Panc1 (cell line): ENCODE measurements around the gene AGBL4. TPM values are rescaled to one million over a fixed set of nuclear protein-coding genes. Genes with fewer than 3 reads are reported as not detected.

Source experiments
- ATAC-seq: fragments of 200-7000 bp; cut with Tn5 transposase; 2 replicates; pipeline ENCODE4 v1.9.1; 2020; ENCODE audit warnings: mild to moderate bottlenecking, moderate library complexity
- BruUV-seq: library from RNA; stranded (reverse); fragments of 400-500 nt; replicated peaks from 2 replicates; lab custom pipeline; 2021; lab: Mats Ljungman, UMichigan
- CTCF ChIA-PET: fragments of 300-600 bp; sonication (Branson Sonifier 250); formaldehyde crosslinking; loops from one replicate; lab custom pipeline; 2022; ENCODE audit warnings: antibody characterized with exemption; lab: Charles Lee
- POLR2A ChIA-PET: fragments of 300-600 bp; sonication (Branson Sonifier 250); formaldehyde crosslinking; loops from one replicate; lab custom pipeline; 2022; ENCODE audit warnings: antibody characterized with exemption; lab: Charles Lee
- DNase-seq: peaks from one replicate; pipeline ENCODE4 v3.0.0-alpha.2; 2010; ENCODE audit warnings: low read depth, low spot score
- H3K27ac ChIP-seq: 2 replicates; pipeline ENCODE4 v1.5.1; 2011; ENCODE audit warnings: mild to moderate bottlenecking, low read length, inconsistent platforms
- H3K27me3 ChIP-seq: fragments of 200-500 bp; sonication (Bioruptor generic); 2 replicates; pipeline ENCODE4 v1.6.0; 2014; ENCODE audit warnings: low read length, inconsistent platforms; ENCODE audit not compliant: control insufficient read depth, insufficient read depth
- H3K36me3 ChIP-seq: fragments of 200-500 bp; sonication (Bioruptor generic); 2 replicates; pipeline ENCODE4 v1.5.1; 2014; ENCODE audit warnings: inconsistent platforms, mild to moderate bottlenecking, low read length, moderate library complexity; ENCODE audit not compliant: control insufficient read depth, insufficient read depth
- H3K4me1 ChIP-seq: 2 replicates; pipeline ENCODE4 v1.5.1; 2011; ENCODE audit warnings: inconsistent platforms, mild to moderate bottlenecking, low read length, moderate library complexity; ENCODE audit not compliant: control insufficient read depth, insufficient read depth
- H3K4me3 ChIP-seq, 2 experiments: 2 replicates each; pipeline ENCODE4 v1.5.1; 2011 to 2012; ENCODE audit warnings: low read depth in 2 of 2, low read length in 2 of 2, mild to moderate bottlenecking in 2 of 2, inconsistent platforms in 1 of 2, moderate library complexity in 1 of 2
- H3K9me3 ChIP-seq: fragments of 200-500 bp; sonication (Bioruptor generic); 2 replicates; pipeline ENCODE4 v1.5.1; 2014; ENCODE audit warnings: low read depth, mild to moderate bottlenecking, inconsistent platforms, low read length, moderate library complexity; ENCODE audit not compliant: control insufficient read depth, insufficient read depth
- POLR2AphosphoS5 ChIP-seq: IDR thresholded peaks from 2 replicates; pipeline ENCODE4 v1.6.1; 2012; ENCODE audit warnings: mild to moderate bottlenecking, low read depth, low read length, moderate library complexity
- REST ChIP-seq, 2 experiments: IDR thresholded peaks; 2 replicates each; pipeline ENCODE4 v1.6.1; 2011 to 2012; ENCODE audit warnings: low read depth in 2 of 2, control low read depth in 1 of 2, low read length in 1 of 2, mild to moderate bottlenecking in 1 of 2, moderate library complexity in 1 of 2; ENCODE audit not compliant: insufficient read depth in 1 of 2
- SIN3A ChIP-seq: IDR thresholded peaks from 2 replicates; pipeline ENCODE4 v1.6.1; 2012; ENCODE audit warnings: low read depth, mild to moderate bottlenecking, low read length, moderate library complexity, borderline replicate concordance; ENCODE audit not compliant: insufficient read depth
- TCF7L2 ChIP-seq: IDR thresholded peaks from 2 replicates; pipeline ENCODE4 v1.6.1; 2011; ENCODE audit warnings: mild to moderate bottlenecking, low read depth, low read length, inconsistent platforms
- in situ Hi-C: cut with HindIII; loops from 2 replicates; pipeline ENCODE4 v1.10.0; 2016; ENCODE audit warnings: low sequenced_read_pairs, low pct_unique_long_range_greater_than_20kb
- intact Hi-C: fragments of 100-400 bp; cut with micrococcal nuclease; formaldehyde crosslinking; loops from one replicate; pipeline ENCODE4 v1.10.0; 2022; ENCODE audit not compliant: unreplicated experiment
- total RNA-seq: library from RNA; stranded (reverse); gene quantifications from one replicate; pipeline ENCODE4 v1.2.1, GENCODE V29; 2021; ENCODE audit not compliant: unreplicated experiment
- TF ChIP-seq, protein P1 (sequence below): fragments of 450-650 bp; IDR thresholded peaks from 2 replicates; pipeline ENCODE4 v1.5.1; 2017; ENCODE audit warnings: mild to moderate bottlenecking

Gene AGBL4
- total RNA-seq, 1 experiment from 2014 or later: not detected

- no peaks in the 10 kb centered on the region for H3K4me1 ChIP-seq
- CTCF ChIA-PET: no interaction called here
- ATAC-seq: no peak
Observed at GRCh38 chr1:48592330-48592729, 1431.4 kb downstream of the AGBL4 start.

DNA sequence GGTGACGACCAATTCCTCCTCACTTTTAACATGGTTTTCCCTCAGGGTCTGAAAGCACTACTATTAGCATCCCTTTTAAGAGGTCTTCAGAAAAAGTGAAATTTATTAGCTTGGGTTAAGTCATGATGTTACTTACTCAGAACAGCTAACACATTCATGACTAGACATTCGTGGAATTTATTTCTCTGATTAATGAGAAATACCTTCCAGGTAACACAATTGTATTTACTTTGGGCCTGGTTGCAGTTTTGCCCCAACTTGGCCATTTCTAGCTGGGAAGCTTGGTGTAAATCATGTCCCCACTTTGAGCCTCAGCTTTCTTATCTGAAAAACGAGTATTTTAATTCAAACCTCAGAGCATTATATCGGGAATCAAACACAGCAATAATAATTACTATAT lies 1432.6 kb downstream of the AGBL4 start:
- ATAC-seq (no peak), DNase-seq (no peak)
- H3K4me1 ChIP-seq: no peaks in the 10 kb centered on the region
- in situ Hi-C loops (no loop called here), intact Hi-C loops (no loop called here)
- H3K36me3 ChIP-seq: no peaks in the 10 kb centered on the region
- ChIA-PET POLR2A (no interaction called here), CTCF (interaction anchor here (0.5 kb wide), 1 partner anchor 179 kb away, joined by 3 read pairs; no protein-coding TSS in a partner anchor)
- peaks cover 4% of the 10 kb centered on the region; the same call in 1 of the 2 replicates for H3K27me3 ChIP-seq
- no peak overlapping the region for H3K4me3 ChIP-seq
- no peak for TF ChIP-seq SIN3A
- TF ChIP-seq POLR2AphosphoS5: no peak
- TF ChIP-seq TCF7L2: no peak
- TF ChIP-seq, protein P1, sequence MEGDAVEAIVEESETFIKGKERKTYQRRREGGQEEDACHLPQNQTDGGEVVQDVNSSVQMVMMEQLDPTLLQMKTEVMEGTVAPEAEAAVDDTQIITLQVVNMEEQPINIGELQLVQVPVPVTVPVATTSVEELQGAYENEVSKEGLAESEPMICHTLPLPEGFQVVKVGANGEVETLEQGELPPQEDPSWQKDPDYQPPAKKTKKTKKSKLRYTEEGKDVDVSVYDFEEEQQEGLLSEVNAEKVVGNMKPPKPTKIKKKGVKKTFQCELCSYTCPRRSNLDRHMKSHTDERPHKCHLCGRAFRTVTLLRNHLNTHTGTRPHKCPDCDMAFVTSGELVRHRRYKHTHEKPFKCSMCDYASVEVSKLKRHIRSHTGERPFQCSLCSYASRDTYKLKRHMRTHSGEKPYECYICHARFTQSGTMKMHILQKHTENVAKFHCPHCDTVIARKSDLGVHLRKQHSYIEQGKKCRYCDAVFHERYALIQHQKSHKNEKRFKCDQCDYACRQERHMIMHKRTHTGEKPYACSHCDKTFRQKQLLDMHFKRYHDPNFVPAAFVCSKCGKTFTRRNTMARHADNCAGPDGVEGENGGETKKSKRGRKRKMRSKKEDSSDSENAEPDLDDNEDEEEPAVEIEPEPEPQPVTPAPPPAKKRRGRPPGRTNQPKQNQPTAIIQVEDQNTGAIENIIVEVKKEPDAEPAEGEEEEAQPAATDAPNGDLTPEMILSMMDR: no peak
- TF ChIP-seq REST (IDR thresholded peaks at IDR 0.05; ENCODE audit: insufficient read depth in 1 of 2, low read depth in 2 of 2, low read length in 1 of 2): no peak
- no TSS peak for BruUV-seq
- H3K27ac ChIP-seq: no peak overlapping the region
- H3K9me3 ChIP-seq: no peaks in the 10 kb centered on the region

More at GRCh38 chr1:48592330-48592729, 1431.4 kb downstream of the AGBL4 start:
- in situ Hi-C loops (no loop called here), intact Hi-C loops (no loop called here)
- H3K9me3 ChIP-seq: no peaks in the 10 kb centered on the region
- TF ChIP-seq TCF7L2: no peak
- no peak for TF ChIP-seq REST (IDR thresholded peaks at IDR 0.05; ENCODE audit: insufficient read depth in 1 of 2, low read depth in 2 of 2, low read length in 1 of 2)
- peaks cover 4% of the 10 kb centered on the region; the same call in 1 of the 2 replicates for H3K27me3 ChIP-seq
- H3K4me3 ChIP-seq: no peak overlapping the region
- POLR2A ChIA-PET: no interaction called here
- no peaks in the 10 kb centered on the region for H3K36me3 ChIP-seq
- DNase-seq: no peak
- no peak overlapping the region for H3K27ac ChIP-seq
- BruUV-seq: no TSS peak
